PC-3 (cell line): ENCODE measurements around the gene FOXO3. TPM values are rescaled to one million over a fixed set of nuclear protein-coding genes. Genes with fewer than 3 reads are reported as not detected.

ENCODE experiments used
- ATAC-seq: fragments of 200-7000 bp; cut with Tn5 transposase; 2 replicates; pipeline ENCODE4 v1.9.1; 2020; ENCODE audit warnings: mild to moderate bottlenecking, moderate library complexity
- BruUV-seq: library from RNA; stranded (reverse); fragments of 400-500 nt; replicated peaks from 2 replicates; lab custom pipeline; 2021; lab: Mats Ljungman, UMichigan
- CTCF ChIA-PET: fragments of 300-600 bp; sonication (Branson Sonifier 250); formaldehyde crosslinking; loops from one replicate; lab custom pipeline; 2022; ENCODE audit warnings: antibody characterized with exemption; lab: Charles Lee
- POLR2A ChIA-PET: fragments of 300-600 bp; sonication (Branson Sonifier 250); formaldehyde crosslinking; loops from one replicate; lab custom pipeline; 2022; ENCODE audit warnings: antibody characterized with exemption; ENCODE audit not compliant: unreplicated experiment; lab: Charles Lee
- DNase-seq: peaks from one replicate; pipeline ENCODE4 v3.0.0-alpha.2; 2015
- H2AFZ ChIP-seq: fragments of 300-600 bp; sonication (generic); 2 replicates; pipeline ENCODE4 v1.6.0; 2016; ENCODE audit warnings: antibody characterized with exemption, low read length
- H3F3A ChIP-seq: fragments of 300-600 bp; sonication (generic); one replicate; pipeline ENCODE4 v1.6.0; 2017; ENCODE audit warnings: antibody characterized with exemption, low read length, control low read depth, mild to moderate bottlenecking; ENCODE audit not compliant: unreplicated experiment
- H3K27ac ChIP-seq: fragments of 300-600 bp; sonication (generic); 2 replicates; pipeline ENCODE4 v1.5.1; 2016; ENCODE audit warnings: mild to moderate bottlenecking, low read length
- H3K27me3 ChIP-seq: fragments of 300-600 bp; sonication (generic); 2 replicates; pipeline ENCODE4 v1.6.1; 2016; ENCODE audit warnings: low read length, mixed read lengths
- H3K36me3 ChIP-seq: fragments of 300-600 bp; sonication (generic); 2 replicates; pipeline ENCODE4 v1.6.1; 2016; ENCODE audit warnings: low read depth, mixed run types, low read length, mixed read lengths
- H3K4me1 ChIP-seq: fragments of 300-600 bp; sonication (generic); 2 replicates; pipeline ENCODE4 v1.5.1; 2016; ENCODE audit warnings: low read length; ENCODE audit not compliant: insufficient read depth
- H3K4me2 ChIP-seq: fragments of 300-600 bp; sonication (generic); 2 replicates; pipeline ENCODE4 v1.6.0; 2016; ENCODE audit warnings: low read length
- H3K4me3 ChIP-seq: fragments of 300-600 bp; sonication (generic); 2 replicates; pipeline ENCODE4 v1.5.1; 2016; ENCODE audit warnings: mild to moderate bottlenecking, low read length, mixed read lengths
- H3K79me2 ChIP-seq: fragments of 300-600 bp; sonication (generic); 2 replicates; pipeline ENCODE4 v1.6.1; 2017; ENCODE audit warnings: low read length, mixed read lengths
- H3K9ac ChIP-seq: fragments of 300-600 bp; sonication (generic); 2 replicates; pipeline ENCODE4 v1.6.0; 2016; ENCODE audit warnings: mild to moderate bottlenecking, low read length
- H3K9me2 ChIP-seq: fragments of 300-600 bp; sonication (generic); replicated peaks from 2 replicates; pipeline ENCODE4 v1.6.1; 2016; ENCODE audit warnings: mixed run types, low read length, mixed read lengths
- H3K9me3 ChIP-seq: fragments of 300-600 bp; sonication (generic); 2 replicates; pipeline ENCODE4 v1.6.1; 2016; ENCODE audit warnings: low read length, mixed read lengths
- H4K20me1 ChIP-seq: fragments of 300-600 bp; sonication (generic); 2 replicates; pipeline ENCODE4 v1.6.1; 2016; ENCODE audit warnings: low read length, mixed read lengths
- CTCF ChIP-seq: fragments of 300-600 bp; sonication (generic); conservative IDR thresholded peaks from 2 replicates; pipeline ENCODE4 v1.5.1; 2017; ENCODE audit warnings: antibody characterized with exemption, low read depth, mild to moderate bottlenecking, low read length
- EZH2 ChIP-seq: fragments of 300-600 bp; sonication (generic); IDR thresholded peaks from one replicate; pipeline ENCODE4 v1.6.1; 2017; ENCODE audit warnings: antibody characterized with exemption, mild to moderate bottlenecking, low read length; ENCODE audit not compliant: unreplicated experiment
- EZH2phosphoT487 ChIP-seq: fragments of 300-600 bp; sonication (generic); IDR thresholded peaks from 2 replicates; pipeline ENCODE4 v1.6.1; 2018; ENCODE audit warnings: mild to moderate bottlenecking, antibody characterized with exemption, low read length, borderline replicate concordance
- intact Hi-C: fragments of 100-400 bp; cut with micrococcal nuclease; formaldehyde crosslinking; loops from 2 replicates; pipeline ENCODE4 v1.9.0; 2023
- total RNA-seq: library from RNA; depleted of rRNA; stranded (reverse); fragments of >200 nt; gene quantifications from 2 replicates; pipeline ENCODE4 v1.2.3, GENCODE V29; 2014

The FOXO3 gene
- total RNA-seq, 1 experiment from 2014 or later: 12.8 TPM

- ChIA-PET CTCF (no interaction called here), POLR2A (no interaction called here)
- peaks cover 94% of the 10 kb centered on the region for H3K79me2 ChIP-seq
- no peak overlapping the region for H3K9ac ChIP-seq
- no peaks in the 10 kb centered on the region for H3K9me3 ChIP-seq
- H3K36me3 ChIP-seq: peaks cover 9% of the 10 kb centered on the region
- no TSS peak for BruUV-seq
- H3K9me2 ChIP-seq: no peaks in the 10 kb centered on the region
- no peak overlapping the region for H3K27ac ChIP-seq
- no peak overlapping the region for H2AFZ ChIP-seq
- peaks cover 5% of the 10 kb centered on the region; the same call in 1 of the 2 replicates for H3K4me1 ChIP-seq
- H3K27me3 ChIP-seq: no peaks in the 10 kb centered on the region
- H3K4me2 ChIP-seq: no peak overlapping the region
- no peaks in the 10 kb centered on the region for H3F3A ChIP-seq
- 0 out of 2 replicates have a peak, but pooled peaks cover 13% of the 10 kb centered on the region for H4K20me1 ChIP-seq
- TF ChIP-seq CTCF: no peak
- no peak for TF ChIP-seq EZH2
- no peak for TF ChIP-seq EZH2phosphoT487
- no peak for DNase-seq
- intact Hi-C loops: no loop called here
- no peak for ATAC-seq
- H3K4me3 ChIP-seq: no peak overlapping the region
Observed at GRCh38 chr6:108574457-108575141, 13.9 kb downstream of the FOXO3 start.

DNA sequence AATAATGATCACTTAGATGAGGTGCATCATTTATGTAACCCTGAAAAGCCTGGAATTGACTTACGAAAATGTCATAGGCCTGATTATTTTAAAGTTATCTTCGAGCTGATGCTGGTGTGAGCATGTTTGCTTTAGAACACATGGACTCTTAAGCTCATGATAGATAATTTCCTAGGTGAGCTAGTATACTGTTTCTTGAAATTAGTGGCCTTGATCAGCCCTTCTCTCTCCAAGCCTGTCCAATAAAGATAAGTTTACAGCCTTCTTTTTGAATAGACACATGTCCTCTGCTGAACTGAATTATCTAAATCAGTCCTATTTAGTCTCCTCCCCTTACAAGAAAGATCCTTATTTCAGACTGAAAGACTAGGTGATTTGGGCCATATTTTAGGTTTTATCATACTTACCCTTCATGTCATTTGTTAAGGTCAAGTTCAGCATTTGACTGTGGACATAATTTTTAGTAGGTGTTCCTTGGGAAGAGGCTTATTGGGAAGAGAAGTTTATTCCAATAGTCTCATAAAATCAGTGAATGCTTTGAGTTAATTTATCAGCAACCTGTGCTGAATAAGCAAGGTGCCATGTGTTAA lies 15.3 kb downstream of the FOXO3 start:
- H3K79me2 ChIP-seq: peaks cover 94% of the 10 kb centered on the region
- no peak overlapping the region for H2AFZ ChIP-seq
- no peaks in the 10 kb centered on the region for H3K9me3 ChIP-seq
- ATAC-seq: no peak
- H3K36me3 ChIP-seq: peaks cover 3% of the 10 kb centered on the region; the same call in 1 of the 2 replicates
- H3K4me1 ChIP-seq: peaks cover 10% of the 10 kb centered on the region
- no peaks in the 10 kb centered on the region for H3F3A ChIP-seq
- CTCF ChIA-PET: no interaction called here
- H3K27ac ChIP-seq: no peak overlapping the region
- TF ChIP-seq EZH2phosphoT487 (no peak), EZH2 (no peak), CTCF (no peak)
- no peaks in the 10 kb centered on the region for H3K27me3 ChIP-seq
- no peaks in the 10 kb centered on the region for H3K9me2 ChIP-seq
- no peak overlapping the region for H3K4me3 ChIP-seq
- H3K9ac ChIP-seq: no peak overlapping the region
- H4K20me1 ChIP-seq: 0 out of 2 replicates have a peak, but pooled peaks cover 13% of the 10 kb centered on the region
- no peak for DNase-seq
- no peak overlapping the region for H3K4me2 ChIP-seq
- intact Hi-C loops: no loop called here
- no TSS peak for BruUV-seq
- POLR2A ChIA-PET: no interaction called here

GRCh38 chr6:108576709-108577108 lies 16.0 kb downstream of the FOXO3 start:
- no peaks in the 10 kb centered on the region for H3K27me3 ChIP-seq
- H3K9me3 ChIP-seq: no peaks in the 10 kb centered on the region
- no peaks in the 10 kb centered on the region for H3F3A ChIP-seq
- POLR2A ChIA-PET: interaction anchor here (0.7 kb wide), 1 partner anchor 105 kb away, joined by 5 read pairs; no protein-coding TSS in a partner anchor
- H3K36me3 ChIP-seq: no peaks in the 10 kb centered on the region; the same call in 1 of the 2 replicates
- H3K79me2 ChIP-seq: peaks cover 94% of the 10 kb centered on the region
- H3K9ac ChIP-seq: no peak overlapping the region
- CTCF ChIA-PET: no interaction called here
- peaks cover 17% of the 10 kb centered on the region for H3K4me1 ChIP-seq
- no peak overlapping the region for H3K4me3 ChIP-seq
- H3K4me2 ChIP-seq: no peak overlapping the region
- TF ChIP-seq EZH2 (no peak), EZH2phosphoT487 (no peak), CTCF (no peak)
- no peak overlapping the region for H3K27ac ChIP-seq
- no TSS peak for BruUV-seq
- no peak for DNase-seq
- intact Hi-C loops: no loop called here
- no peaks in the 10 kb centered on the region for H3K9me2 ChIP-seq
- no peak for ATAC-seq
- no peak overlapping the region for H2AFZ ChIP-seq
- peaks cover 17% of the 10 kb centered on the region; the same call in 1 of the 2 replicates for H4K20me1 ChIP-seq
